HG03039 (cell line): Measurements from ENCODE around the gene FNIP2.

Experiments
- ATAC-seq: cut with Tn5 transposase; IDR thresholded peaks from one replicate; pipeline ENCODE4 v1.9.1; 2021; ENCODE audit warnings: mild to moderate bottlenecking, moderate library complexity; ENCODE audit not compliant: unreplicated experiment

Gene FNIP2

DNA sequence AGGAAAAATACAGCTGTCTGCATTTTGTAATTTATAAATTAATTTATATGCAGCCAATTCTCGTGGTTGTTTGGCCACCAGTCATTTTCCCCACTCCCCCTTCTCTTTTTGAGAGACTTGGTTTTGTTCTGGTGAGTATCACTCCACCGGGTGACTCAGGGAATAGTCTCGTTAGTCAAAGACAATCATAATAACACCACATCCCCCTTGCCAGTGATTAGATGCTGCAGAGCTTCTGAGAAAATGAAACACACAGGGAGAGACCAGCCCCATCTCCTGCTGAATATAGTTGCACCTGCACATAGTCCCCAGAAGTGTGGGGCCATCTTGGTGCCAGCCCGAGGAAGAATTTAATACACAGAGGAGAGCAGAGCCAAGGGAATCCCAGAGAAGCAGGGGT is 8.0 kb upstream of the FNIP2 start:
- ATAC-seq = no peak

DNA sequence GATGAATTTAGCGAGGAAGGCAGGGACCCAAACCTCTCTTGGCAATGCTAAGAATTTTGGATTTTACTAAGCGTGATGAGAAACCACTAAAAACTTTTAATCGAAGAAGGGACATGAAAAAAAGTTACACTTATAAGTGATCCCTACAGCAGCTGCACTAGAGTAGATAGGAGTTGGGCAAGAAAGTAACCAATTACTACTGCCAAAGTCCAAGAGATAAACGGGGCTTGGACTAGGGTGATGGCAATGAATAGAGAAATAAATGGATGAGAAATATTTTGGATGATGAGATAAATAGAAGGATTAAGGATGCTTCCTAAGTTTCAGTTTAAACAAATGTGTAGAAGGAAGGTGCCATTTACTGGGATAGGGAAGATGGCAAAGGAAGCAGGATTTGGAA is 6.3 kb upstream of the FNIP2 start:
- no peak for ATAC-seq

DNA sequence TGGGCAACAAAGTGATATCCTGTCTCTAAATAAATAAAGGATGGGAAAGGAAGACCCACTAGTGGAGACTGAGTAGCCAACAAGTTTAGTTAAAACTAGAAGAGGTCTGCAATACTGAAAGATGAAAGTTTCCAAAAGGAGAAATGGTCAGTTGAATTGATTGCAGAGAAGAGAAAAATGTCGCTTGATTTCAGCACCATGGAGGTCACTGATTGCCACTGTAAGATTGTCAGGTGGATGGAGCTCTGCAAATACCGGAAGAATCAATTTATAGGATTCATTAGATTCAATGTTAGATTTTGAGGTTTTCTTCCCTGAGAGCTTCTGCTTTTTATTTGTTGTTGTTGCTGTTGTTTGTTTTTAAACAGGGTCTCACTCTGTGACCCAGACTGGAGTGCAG is 5.4 kb upstream of the FNIP2 start:
- no peak for ATAC-seq

DNA sequence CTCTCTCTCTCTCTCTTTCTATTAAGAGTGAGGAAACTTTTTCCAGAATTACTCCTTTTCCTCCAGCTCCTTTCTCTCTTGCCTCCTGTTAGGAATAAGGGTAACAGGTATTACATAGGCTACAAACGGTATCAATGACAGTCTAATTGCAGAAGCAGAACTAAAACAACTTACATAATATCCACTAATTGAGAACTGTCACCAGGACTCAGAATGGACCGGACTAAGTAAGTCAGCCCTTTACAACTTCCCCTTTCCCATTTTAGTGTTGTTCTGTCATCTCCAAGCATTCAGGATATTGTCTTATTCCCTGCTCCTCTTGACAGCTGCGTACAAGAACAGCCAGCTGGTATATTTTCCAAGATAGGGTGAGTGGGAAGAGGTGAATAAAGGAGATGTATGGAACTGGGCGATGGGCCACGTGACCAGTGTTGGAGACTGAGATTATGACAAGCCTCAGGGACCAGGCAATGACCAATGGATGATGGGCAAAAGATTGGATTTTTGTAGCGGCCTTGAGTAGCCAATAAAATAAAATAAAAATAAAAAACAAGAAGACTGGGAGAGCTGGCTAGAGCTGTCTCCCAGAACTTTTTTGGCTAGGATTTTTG is 2.3 kb upstream of the FNIP2 start:
- ATAC-seq = no peak

DNA sequence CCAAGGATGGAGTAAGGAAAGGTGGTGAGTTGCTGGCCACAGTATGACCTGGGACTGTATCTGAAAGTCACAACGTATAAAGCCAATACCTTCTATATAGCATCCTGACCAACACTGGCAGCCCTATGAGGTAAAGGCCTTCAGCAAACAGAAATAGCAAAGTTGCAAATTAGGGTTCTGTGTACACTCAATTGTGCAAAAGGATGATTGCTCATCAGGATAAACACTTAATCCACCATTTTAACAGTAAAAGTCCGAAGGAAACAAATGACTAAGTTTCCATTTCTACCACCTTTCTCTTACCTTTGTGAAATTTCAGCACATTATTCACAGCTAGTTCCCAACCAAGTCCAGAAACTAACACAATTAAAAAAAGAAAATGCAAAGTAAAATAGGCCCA is 1.4 kb upstream of the FNIP2 start:
- no peak for ATAC-seq

DNA sequence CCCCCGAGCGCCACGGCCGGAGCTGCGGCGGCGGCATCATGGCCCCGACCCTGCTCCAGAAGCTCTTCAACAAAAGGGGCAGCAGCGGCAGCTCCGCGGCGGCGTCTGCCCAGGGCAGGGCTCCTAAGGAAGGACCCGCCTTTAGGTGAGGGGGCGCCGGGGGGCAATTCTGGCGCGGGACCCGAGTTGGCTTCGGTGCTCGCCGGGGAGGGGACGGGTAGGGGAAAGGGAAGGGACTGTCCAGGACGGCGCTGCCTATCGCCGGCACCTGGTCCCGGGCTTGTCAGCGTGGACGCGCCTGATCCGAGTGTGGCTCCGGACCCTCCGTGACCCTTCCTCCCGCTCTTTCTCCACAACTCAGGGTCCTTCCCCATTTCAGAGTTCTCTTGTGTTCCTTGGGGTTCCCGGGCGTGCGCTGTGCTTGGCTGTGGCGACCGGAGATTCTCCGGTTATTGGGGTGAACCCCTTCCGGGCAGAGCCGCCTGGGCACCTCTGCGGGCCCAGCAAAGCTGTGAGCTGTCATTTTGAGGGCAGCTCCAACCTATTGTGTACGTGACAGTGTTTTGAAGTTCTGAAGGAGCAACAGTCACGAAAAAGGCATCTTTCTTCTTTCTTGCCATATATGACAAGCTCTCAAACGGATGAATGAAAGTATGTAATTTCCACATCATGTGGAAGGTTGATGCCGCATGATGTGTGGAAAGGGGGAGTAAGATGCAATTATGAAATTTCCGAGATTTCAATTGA is 522 bp downstream of the FNIP2 start:
- ATAC-seq = peak; percentile 22

DNA sequence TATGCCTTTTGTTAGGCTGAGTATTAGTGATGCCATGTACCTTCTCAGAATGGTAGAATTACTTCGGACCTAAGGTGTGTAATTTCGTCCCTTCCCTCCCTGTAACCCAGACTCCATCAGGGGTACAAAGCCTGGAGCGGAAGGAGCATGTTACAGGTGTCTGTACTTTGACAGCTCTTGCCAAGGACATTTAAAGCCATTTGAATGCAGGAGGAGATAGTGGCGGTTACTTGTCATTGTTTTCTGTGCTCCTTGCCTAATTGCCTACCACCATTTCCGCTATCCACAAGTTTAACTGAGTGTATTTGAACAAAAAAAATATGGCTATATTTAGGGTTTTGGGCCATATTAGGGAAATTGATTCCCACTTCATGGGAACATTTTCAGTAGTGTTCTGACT is 1.8 kb downstream of the FNIP2 start:
- ATAC-seq = no peak

DNA sequence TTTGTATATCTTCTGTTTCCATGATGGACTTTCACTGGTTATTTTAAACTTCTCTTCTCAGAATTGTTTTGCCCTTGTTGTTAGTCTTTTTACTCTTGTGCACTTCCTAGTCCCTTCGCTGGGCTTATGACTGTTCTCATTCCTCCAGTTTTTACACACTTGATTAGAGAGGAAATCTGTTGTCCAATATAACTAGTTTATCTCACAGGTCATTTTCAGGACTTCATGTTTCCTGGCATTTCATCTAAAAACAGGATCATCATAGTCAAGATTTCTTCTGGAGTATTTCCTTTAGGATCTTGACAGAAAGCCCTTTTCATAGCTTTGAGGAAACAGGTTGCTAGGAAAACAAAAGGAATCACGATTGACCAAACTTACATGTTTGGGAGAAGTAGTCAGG is 3.0 kb downstream of the FNIP2 start:
- ATAC-seq = no peak

DNA sequence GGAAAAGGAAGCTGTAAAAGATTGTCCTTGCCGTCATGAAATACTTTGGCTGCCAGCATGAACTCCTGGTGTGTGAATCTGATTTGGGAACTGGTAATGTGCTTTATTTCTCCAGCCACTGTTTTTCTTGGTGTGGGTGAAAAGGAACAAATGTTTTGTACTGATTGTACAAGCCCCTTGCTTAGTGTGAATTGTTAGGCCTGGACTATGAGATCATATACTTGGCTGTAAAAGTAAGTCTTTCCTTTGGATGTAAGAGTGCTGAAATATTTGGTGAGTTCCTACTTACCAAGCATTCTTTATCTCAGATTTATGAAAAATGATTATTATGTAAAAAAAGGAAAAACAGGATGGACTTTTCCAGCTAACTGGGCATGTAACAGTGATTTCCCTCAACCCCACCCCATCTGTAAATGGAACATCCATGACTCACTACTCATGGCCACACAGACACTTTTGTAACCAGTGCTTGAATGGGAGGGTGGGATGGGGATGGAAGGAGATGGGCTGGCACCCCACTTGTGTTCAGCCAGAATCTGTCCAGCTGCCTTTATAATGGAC is 6.3 kb downstream of the FNIP2 start:
- ATAC-seq = no peak

DNA sequence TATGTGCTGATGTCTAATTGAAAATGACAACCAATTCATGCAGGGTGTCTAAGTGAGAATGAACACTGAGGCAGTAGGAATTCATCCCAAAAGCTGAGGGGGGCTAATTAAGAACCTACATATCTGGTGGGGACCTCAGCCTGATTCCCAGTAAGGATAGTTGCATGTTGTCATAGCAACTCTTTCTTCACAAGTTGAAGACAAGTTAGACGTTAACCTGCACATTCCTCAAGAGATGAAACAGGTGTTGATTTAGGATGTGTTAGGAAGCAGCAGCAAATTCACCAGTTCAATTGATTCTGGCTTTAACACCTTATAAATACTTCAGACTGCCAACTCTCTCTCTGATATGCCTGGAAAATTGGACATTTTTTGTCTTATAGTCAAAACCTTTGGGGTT is 7.3 kb downstream of the FNIP2 start:
- ATAC-seq = no peak

DNA sequence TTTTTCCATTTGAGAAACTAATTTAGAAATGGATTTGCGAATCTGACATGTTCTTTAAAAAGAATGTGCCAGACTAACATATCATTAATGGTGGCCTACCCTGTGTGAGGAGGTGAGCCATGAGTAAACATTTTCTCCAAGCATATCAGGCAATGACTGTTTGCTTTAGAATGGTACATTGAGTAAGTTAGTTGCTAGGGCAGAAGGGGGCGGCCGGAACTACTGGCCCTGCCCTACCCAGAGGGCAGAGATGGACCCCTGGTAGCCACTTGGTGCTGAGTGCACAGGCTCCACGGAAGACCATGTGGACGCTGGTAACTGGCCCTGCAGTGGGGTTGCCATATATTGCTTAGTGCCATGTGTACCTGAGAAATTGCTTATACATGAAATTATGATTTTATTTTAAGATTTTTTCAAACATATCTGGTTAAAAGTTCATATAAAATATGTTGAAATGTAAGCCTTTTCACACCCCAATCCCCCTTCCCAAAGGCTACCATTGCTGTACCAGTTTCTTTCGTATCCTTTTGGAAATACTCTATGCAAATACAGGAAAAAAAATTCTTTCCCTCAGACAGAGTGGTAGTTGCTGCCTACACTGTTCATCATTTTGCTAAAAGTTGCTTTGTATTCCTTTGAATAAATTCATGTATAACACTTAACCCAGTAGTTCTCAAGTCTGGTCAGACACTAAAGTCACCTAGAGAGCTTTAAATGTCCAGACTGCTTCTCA is 8.8 kb downstream of the FNIP2 start:
- ATAC-seq = peak; percentile 28

DNA sequence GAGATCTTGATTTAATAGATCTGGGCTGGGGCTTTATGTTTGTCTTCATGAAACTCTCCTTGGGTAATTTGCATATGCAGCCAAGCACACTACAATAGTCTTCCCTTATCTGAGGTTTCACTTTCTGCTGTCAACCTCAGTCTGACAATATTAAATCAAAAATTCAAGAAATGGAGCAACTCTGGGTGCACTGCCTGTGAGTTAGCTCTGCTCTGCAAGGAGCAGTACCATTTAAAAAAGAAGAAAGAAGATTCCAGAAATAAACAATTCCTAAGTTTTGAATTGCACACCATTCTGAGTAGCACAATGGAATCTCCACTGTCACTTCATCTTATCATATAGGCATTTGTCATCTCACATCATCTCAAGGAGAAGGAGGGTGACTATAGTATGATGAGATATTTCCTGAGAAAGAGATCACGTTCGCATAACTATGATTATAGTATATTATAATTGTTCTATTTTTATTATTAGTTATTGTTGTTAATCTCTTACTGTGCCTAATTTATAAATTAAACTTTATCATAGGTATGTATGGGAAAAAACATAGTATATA is 9.4 kb downstream of the FNIP2 start:
- ATAC-seq = peak; percentile 96

DNA sequence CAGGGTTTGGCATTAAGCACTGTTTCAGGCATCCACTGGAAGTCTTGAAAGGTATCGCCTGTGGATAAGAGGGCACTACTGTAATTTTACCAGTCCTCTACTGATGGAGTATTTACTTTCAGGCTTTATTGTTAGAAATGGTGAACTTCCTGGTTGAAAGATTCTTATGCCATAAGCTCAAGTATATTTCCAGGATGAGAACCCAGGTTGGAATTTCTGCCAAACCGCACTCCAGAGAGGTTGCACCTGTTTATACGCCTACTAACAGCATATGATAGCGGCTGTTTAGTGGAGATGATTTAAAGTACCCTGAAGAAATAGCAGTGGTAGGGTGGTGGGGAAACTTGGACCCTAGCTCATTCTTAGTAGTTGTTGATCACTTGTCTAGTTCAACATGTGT is 9.9 kb downstream of the FNIP2 start:
- ATAC-seq = no peak

DNA sequence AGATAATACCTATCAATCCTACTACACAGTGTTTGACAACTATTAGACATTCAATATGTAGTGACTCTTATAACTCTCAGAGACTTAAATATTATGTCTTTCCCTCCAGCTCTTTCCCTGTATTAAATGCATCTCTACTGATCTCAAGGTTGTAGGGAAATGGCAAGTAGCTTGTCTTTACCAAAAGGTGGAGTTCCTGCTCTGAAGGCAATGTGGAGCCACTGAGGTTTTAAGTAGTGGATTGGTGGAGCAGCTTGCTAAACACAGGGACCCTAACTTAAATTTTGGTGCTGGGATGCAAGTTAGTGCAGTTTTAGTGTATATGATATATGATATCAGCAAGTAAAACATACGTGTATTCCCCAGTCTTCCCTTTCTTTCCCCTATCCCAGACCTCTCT is 13.1 kb downstream of the FNIP2 start:
- no peak for ATAC-seq

DNA sequence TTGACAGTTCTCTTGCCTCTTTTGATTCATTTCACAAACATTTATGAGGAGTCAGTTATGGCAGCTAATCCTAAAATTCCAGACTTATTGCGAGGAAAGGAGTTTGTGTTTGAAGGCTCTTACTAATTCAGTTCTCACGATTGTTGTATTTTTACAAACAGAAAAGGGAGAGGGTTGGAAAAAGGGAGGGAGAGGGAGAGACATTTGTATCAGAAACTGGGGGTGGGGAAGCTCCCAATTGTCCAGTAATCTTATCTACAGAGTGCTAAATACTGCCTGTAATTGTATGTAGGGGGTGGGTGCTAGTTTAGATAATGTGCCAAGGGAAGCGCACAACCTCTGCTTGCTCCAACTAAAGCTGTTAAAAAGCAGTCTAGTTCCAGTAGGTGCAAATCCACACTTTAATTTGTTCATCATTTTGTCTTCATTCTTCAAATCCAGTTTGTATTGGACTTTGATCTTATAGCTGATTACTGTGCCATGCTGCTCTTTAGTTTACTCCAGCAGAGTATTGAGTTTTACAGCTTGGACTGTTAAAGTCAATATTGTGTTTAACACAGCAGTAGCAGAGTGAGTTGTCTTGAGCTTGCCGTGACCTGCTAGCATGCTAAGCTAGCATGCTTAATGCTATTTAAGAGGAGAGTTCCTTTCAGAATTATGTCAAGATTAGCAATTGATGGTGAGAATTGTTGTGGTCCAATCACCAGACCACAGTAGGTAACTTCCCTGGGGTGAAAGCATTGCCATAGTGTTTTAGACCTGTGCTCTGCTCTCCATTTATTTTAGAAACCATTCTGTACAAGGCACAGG is 13.9 kb downstream of the FNIP2 start:
- no peak for ATAC-seq

DNA sequence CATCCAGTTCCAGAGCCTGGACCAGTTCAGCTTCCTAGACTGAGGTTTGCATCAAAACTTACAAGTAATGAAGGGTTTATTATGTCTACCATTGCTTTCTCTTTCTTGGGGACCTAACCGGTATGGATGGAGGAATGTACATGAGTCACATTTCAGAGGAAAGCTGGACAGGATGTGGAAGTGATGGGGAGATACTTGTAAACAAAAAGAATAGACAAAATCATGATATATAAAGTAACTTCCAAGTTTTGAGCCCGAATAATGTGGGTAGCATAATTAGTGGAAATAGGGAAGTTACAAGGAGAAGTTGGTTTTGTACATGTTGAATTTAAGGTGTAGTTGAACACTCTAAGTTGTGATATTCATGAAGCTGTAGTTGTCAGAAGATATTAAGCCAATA is 15.0 kb downstream of the FNIP2 start:
- ATAC-seq = no peak

DNA sequence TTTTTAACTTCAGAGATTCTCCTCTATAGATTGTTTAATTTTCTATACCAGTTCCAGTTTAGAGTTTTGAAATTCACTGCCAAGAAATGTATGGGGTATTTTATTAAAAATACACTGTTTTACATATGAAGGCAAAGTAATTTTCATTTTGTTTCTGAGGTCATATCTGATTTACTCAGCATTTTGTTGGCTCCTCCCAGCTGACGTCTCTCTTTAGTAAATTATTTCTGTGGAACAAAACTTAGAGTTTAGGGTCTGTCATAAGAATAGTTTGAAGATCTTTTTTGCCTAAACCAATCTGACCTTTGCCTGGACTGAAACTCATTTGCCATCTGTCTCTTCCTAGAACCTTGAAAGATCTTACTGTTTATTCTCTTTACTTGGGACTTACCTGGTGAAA is 16.9 kb downstream of the FNIP2 start:
- no peak for ATAC-seq

DNA sequence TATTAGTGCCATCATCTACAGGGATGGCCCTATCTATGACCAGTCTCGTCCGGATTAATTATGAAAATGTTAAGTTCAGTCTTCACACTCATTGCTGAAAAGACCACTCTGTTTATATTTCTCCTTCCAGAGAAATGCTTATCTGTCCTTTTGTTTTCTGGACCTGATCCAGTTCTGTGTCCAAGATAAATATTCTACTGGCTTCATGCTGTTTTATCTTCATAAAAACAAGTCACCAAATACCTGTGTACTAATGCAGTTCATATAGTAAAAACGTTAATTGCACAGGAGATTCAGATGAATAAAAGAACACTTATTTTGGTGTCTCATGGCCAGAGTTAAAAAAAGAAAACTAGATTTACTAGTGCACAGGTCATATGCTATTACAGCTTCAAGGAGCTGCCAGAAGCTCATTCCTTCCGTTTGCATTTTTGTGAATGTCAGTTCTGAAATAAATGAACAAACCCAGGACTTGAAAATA is 17.3 kb downstream of the FNIP2 start:
- no peak for ATAC-seq

DNA sequence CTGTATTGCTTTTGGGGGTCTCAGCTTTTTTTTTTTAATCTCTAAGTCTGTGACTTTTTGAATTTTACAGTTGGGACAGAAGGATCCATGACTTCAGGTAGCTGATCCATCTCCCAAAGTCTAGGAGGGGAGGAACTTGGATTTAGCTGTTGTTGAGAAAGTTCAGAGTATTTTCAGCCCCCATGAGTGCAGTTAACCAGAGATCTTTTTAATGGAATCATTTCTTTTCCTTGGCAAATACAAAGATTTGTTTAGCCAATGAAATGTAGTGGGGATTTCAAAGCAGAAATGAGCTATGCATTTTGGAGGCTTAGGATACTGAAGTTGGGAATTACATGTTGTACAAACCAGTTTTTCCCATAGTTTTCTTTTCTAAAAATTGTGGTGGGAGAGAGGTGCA is 18.1 kb downstream of the FNIP2 start:
- ATAC-seq = no peak

DNA sequence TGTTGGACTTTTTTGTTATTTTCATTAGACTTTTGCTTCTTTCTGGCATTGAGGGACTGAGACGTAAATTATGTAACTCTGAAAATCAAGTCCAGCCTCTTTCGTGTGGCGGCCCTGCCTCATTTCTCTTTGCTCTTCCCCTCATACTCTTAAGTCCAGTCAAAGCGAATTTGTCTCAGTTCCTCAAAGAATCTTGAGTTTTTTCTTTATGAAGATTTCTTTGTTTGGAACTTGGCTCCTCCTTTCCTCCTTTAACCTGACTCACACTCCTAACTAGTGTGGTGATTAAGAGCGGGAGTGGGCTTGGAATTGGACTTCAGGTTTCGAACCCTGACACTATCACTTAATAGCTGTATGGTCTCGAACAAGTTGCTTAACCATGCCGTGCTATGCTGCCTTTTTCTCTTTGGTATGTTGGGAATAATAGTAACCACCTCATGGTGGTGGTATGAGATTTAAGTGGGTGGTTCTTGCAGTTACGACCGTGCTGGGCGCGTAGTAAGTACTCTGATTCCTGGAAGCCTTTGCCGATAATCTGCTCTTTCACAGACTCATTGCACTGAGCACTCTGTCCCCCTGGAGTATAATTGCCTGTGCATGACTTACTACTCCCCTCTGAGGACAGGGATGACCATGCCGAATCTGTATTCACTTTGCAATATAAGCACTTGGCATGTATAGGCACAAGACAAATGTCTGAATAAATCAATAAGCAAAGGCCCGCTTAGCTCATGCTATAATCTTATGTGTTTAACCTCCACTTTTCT is 19.1 kb downstream of the FNIP2 start:
- no peak for ATAC-seq
